ENCODE results near the gene QTRT2. TPM values are rescaled to one million over a fixed set of nuclear protein-coding genes. Genes with fewer than 3 reads are reported as not detected.

The QTRT2 gene
- total RNA-seq, 1 experiment from 2014 or later: 39.2 TPM

DNA sequence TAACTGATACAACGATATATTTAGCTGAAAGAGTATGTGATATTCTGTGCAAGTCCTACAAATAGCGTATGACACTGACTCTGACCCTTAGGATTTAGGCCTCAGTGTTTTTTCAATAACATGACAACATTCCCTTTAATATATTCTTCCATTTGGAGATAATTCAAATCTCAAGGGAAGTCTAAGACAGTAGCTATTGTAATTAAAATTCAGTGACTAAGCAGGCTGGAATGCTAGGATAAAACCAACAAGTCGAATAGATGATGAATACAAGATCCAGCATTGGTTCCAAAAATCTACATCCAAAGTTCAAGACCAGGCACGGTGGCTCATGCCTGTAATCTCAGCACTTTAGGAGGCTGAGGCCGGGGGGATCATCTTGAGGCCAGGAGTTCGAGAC is 56.2 kb downstream of the QTRT2 start:
- Mint-ChIP-seq H3K27ac (ENCODE audit: low read depth, unreplicated experiment) (no peak overlapping the region), H3K9me3 (ENCODE audit: unreplicated experiment) (no peaks in the 10 kb centered on the region), H3K36me3 (ENCODE audit: insufficient read depth, unreplicated experiment) (no peaks in the 10 kb centered on the region), H3K4me1 (ENCODE audit: insufficient read depth, unreplicated experiment) (no peaks in the 10 kb centered on the region), H3K27me3 (ENCODE audit: insufficient read depth, unreplicated experiment) (peaks cover 20% of the 10 kb centered on the region), H3K4me3 (ENCODE audit: unreplicated experiment) (no peak overlapping the region)
- no TSS peak for BruUV-seq (replicated peaks)
- TF ChIP-seq, protein P1, sequence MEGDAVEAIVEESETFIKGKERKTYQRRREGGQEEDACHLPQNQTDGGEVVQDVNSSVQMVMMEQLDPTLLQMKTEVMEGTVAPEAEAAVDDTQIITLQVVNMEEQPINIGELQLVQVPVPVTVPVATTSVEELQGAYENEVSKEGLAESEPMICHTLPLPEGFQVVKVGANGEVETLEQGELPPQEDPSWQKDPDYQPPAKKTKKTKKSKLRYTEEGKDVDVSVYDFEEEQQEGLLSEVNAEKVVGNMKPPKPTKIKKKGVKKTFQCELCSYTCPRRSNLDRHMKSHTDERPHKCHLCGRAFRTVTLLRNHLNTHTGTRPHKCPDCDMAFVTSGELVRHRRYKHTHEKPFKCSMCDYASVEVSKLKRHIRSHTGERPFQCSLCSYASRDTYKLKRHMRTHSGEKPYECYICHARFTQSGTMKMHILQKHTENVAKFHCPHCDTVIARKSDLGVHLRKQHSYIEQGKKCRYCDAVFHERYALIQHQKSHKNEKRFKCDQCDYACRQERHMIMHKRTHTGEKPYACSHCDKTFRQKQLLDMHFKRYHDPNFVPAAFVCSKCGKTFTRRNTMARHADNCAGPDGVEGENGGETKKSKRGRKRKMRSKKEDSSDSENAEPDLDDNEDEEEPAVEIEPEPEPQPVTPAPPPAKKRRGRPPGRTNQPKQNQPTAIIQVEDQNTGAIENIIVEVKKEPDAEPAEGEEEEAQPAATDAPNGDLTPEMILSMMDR (IDR thresholded peaks at IDR 0.05; ENCODE audit: unreplicated experiment): no peak
- ChIA-PET POLR2A (no interaction called here), CTCF (interaction anchor here (1.0 kb wide), 1 partner anchor 38 kb away, joined by 3 read pairs; no protein-coding TSS in a partner anchor)
- DNase-seq (ENCODE audit: unreplicated experiment): no peak
- intact Hi-C loops (cut with micrococcal nuclease): no loop called here

- no peak for DNase-seq (ENCODE audit: unreplicated experiment)
- H3K4me1 Mint-ChIP-seq (ENCODE audit: insufficient read depth, unreplicated experiment): no peaks in the 10 kb centered on the region
- peaks cover 13% of the 10 kb centered on the region for H3K27me3 Mint-ChIP-seq (ENCODE audit: insufficient read depth, unreplicated experiment)
- BruUV-seq (replicated peaks): no TSS peak
- no peak overlapping the region for H3K4me3 Mint-ChIP-seq (ENCODE audit: unreplicated experiment)
- ChIA-PET POLR2A (no interaction called here), CTCF (no interaction called here)
- TF ChIP-seq, protein P1 (IDR thresholded peaks at IDR 0.05; ENCODE audit: unreplicated experiment): no peak
- H3K9me3 Mint-ChIP-seq (ENCODE audit: unreplicated experiment): no peaks in the 10 kb centered on the region
- H3K27ac Mint-ChIP-seq (ENCODE audit: low read depth, unreplicated experiment): no peak overlapping the region
- intact Hi-C loops (cut with micrococcal nuclease): no loop called here
- H3K36me3 Mint-ChIP-seq (ENCODE audit: insufficient read depth, unreplicated experiment): no peaks in the 10 kb centered on the region
These were observed 58.2 kb downstream of the QTRT2 start for GRCh38 chr3:114114719-114115118.

GRCh38 chr3:114115143-114115542 is 58.6 kb downstream of the QTRT2 start:
- H3K4me1 Mint-ChIP-seq (ENCODE audit: insufficient read depth, unreplicated experiment): no peaks in the 10 kb centered on the region
- H3K27ac Mint-ChIP-seq (ENCODE audit: low read depth, unreplicated experiment): no peak overlapping the region
- CTCF ChIA-PET: no interaction called here

DNA sequence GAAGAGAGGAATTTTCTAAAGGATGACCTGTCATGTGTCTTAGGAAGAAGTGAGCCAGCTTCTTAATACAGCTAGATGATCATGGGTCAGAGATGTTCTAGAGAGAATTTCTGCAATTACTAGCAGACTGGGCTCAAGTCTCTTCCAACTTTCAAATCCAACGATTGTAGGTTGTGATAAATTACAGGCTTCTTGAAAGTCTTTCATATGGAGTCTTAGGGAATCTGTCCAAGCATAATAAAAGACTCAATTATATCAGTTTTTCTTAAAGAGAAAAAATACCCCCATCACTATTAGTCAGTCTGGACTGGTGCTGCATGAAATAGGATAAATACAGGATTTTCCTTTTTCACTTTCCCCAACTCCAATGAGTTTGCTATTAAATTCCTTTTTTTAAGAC is 63.2 kb downstream of the QTRT2 start:
- H3K27ac Mint-ChIP-seq (ENCODE audit: low read depth, unreplicated experiment): no peak overlapping the region

More at GRCh38 chr3:114115143-114115542, 58.6 kb downstream of the QTRT2 start:
- H3K4me3 Mint-ChIP-seq (ENCODE audit: unreplicated experiment): no peak overlapping the region
- BruUV-seq (replicated peaks): no TSS peak
- POLR2A ChIA-PET: no interaction called here
- TF ChIP-seq, protein P1 (IDR thresholded peaks at IDR 0.05; ENCODE audit: unreplicated experiment): no peak
- intact Hi-C loops (cut with micrococcal nuclease): no loop called here
- no peaks in the 10 kb centered on the region for H3K36me3 Mint-ChIP-seq (ENCODE audit: insufficient read depth, unreplicated experiment)
- peaks cover 9% of the 10 kb centered on the region for H3K27me3 Mint-ChIP-seq (ENCODE audit: insufficient read depth, unreplicated experiment)
- no peak for DNase-seq (ENCODE audit: unreplicated experiment)
- H3K9me3 Mint-ChIP-seq (ENCODE audit: unreplicated experiment): no peaks in the 10 kb centered on the region

More for the DNA sequence above, 63.2 kb downstream of the QTRT2 start:
- no peak for DNase-seq (ENCODE audit: unreplicated experiment)
- intact Hi-C loops (cut with micrococcal nuclease): no loop called here
- ChIA-PET CTCF (no interaction called here), POLR2A (no interaction called here)
- Mint-ChIP-seq H3K9me3 (ENCODE audit: unreplicated experiment) (no peaks in the 10 kb centered on the region), H3K4me1 (ENCODE audit: insufficient read depth, unreplicated experiment) (no peaks in the 10 kb centered on the region), H3K27me3 (ENCODE audit: insufficient read depth, unreplicated experiment) (no peaks in the 10 kb centered on the region), H3K36me3 (ENCODE audit: insufficient read depth, unreplicated experiment) (no peaks in the 10 kb centered on the region), H3K4me3 (ENCODE audit: unreplicated experiment) (no peak overlapping the region)
- BruUV-seq (replicated peaks): no TSS peak
- TF ChIP-seq, protein P1 (IDR thresholded peaks at IDR 0.05; ENCODE audit: unreplicated experiment): no peak
